ENCODE results near the gene NRAS. TPM values are rescaled to one million over a fixed set of nuclear protein-coding genes. Genes with fewer than 3 reads are reported as not detected.

The NRAS gene
- total RNA-seq, 3 donors from 2014 or later: 25.3 to 51.1 (median 40.8) TPM

- DNase-seq (no peak), ATAC-seq (no peak)
- H3K4me1 ChIP-seq (ENCODE audit: low read depth): peaks cover 8% of the 10 kb centered on the region
- H3K9me3 ChIP-seq: no peaks in the 10 kb centered on the region
- TF ChIP-seq, protein P1, sequence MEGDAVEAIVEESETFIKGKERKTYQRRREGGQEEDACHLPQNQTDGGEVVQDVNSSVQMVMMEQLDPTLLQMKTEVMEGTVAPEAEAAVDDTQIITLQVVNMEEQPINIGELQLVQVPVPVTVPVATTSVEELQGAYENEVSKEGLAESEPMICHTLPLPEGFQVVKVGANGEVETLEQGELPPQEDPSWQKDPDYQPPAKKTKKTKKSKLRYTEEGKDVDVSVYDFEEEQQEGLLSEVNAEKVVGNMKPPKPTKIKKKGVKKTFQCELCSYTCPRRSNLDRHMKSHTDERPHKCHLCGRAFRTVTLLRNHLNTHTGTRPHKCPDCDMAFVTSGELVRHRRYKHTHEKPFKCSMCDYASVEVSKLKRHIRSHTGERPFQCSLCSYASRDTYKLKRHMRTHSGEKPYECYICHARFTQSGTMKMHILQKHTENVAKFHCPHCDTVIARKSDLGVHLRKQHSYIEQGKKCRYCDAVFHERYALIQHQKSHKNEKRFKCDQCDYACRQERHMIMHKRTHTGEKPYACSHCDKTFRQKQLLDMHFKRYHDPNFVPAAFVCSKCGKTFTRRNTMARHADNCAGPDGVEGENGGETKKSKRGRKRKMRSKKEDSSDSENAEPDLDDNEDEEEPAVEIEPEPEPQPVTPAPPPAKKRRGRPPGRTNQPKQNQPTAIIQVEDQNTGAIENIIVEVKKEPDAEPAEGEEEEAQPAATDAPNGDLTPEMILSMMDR (IDR thresholded peaks at IDR 0.05): no peak
- intact Hi-C loops (cut with DNase I, micrococcal nuclease): no loop called here
- H3K4me3 ChIP-seq: no peak overlapping the region
- H3K36me3 ChIP-seq (ENCODE audit: low read depth): no peaks in the 10 kb centered on the region
These were observed 48.2 kb downstream of the NRAS start for GRCh38 chr1:114668373-114668772.

- ATAC-seq (no peak), DNase-seq (no peak)
- no peak overlapping the region for H3K4me3 ChIP-seq
- H3K9me3 ChIP-seq: no peaks in the 10 kb centered on the region
- TF ChIP-seq, protein P1 (IDR thresholded peaks at IDR 0.05): no peak
- H3K4me1 ChIP-seq (ENCODE audit: low read depth): peaks cover 8% of the 10 kb centered on the region
- intact Hi-C loops (cut with DNase I, micrococcal nuclease): no loop called here
- no peaks in the 10 kb centered on the region for H3K36me3 ChIP-seq (ENCODE audit: low read depth)
These were observed 49.6 kb downstream of the NRAS start for GRCh38 chr1:114666954-114667353.

DNA sequence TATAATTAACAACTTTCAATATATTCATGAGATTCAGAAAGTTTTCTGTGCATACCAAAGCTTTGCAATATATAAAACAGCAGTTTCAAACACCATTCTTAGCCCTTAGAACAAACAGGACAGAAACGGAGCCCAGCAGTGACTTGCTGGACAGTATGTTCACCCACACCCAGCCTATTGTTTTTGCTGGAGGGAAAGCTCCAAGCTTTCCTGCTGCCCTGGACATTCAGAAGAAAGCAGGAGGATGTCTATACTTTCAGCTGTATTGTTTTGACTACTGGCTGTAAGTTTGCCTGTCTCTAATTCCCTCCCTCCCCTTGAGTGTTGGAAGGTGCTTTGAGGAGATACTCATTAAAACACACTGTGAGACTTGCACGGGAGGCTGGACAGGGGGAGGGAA, 56.3 kb downstream of the NRAS start:
- H3K36me3 ChIP-seq (ENCODE audit: low read depth): no peaks in the 10 kb centered on the region
- TF ChIP-seq, protein P1 (IDR thresholded peaks at IDR 0.05): no peak
- no peaks in the 10 kb centered on the region for H3K9me3 ChIP-seq
- intact Hi-C loops (cut with DNase I, micrococcal nuclease): no loop called here
- ATAC-seq (no peak), DNase-seq (no peak)
- no peak overlapping the region for H3K4me3 ChIP-seq
- no peaks in the 10 kb centered on the region for H3K4me1 ChIP-seq (ENCODE audit: low read depth)

Other genes with a start within 250 kb of the NRAS start
- gene TRIM33, start 205.6 kb downstream of the NRAS start, total RNA-seq: 10 to 100 TPM; 28.6 to 38.1 (median 35.5) TPM
- 10 to 100 TPM; 27.0 to 35.9 (median 31.2) TPM for gene BCAS2, start 135.2 kb downstream of the NRAS start, total RNA-seq
- gene DENND2C, start 46.7 kb downstream of the NRAS start, total RNA-seq: 1 to 10 TPM in 1 of 3 donors, under 1 TPM in 2; 0.80 to 1.6 (median 0.87) TPM
- gene AMPD1, start 21.2 kb downstream of the NRAS start, total RNA-seq: 1 to 10 TPM in 1 of 3 donors, under 1 TPM in 2; 0.44 to 2.0 (median 0.63) TPM
- gene CSDE1, start 41.2 kb upstream of the NRAS start, total RNA-seq: 100 to 1,000 TPM; 429 to 934 (median 439) TPM
- gene SIKE1, start 63.9 kb upstream of the NRAS start, total RNA-seq: 10 to 100 TPM; 34.5 to 35.5 (median 34.7) TPM
- gene SYCP1, start 138.1 kb upstream of the NRAS start, total RNA-seq: not detected